ENCODE results near the gene ACP5. TPM values are rescaled to one million over a fixed set of nuclear protein-coding genes. Genes with fewer than 3 reads are reported as not detected.
"Not testable (repeated sequence)": the region's sequence is repeated elsewhere in the genome, so short reads cannot be mapped to it uniquely, and the experiment has no call there.

Gene ACP5
- 18.0 TPM for total RNA-seq

DNA sequence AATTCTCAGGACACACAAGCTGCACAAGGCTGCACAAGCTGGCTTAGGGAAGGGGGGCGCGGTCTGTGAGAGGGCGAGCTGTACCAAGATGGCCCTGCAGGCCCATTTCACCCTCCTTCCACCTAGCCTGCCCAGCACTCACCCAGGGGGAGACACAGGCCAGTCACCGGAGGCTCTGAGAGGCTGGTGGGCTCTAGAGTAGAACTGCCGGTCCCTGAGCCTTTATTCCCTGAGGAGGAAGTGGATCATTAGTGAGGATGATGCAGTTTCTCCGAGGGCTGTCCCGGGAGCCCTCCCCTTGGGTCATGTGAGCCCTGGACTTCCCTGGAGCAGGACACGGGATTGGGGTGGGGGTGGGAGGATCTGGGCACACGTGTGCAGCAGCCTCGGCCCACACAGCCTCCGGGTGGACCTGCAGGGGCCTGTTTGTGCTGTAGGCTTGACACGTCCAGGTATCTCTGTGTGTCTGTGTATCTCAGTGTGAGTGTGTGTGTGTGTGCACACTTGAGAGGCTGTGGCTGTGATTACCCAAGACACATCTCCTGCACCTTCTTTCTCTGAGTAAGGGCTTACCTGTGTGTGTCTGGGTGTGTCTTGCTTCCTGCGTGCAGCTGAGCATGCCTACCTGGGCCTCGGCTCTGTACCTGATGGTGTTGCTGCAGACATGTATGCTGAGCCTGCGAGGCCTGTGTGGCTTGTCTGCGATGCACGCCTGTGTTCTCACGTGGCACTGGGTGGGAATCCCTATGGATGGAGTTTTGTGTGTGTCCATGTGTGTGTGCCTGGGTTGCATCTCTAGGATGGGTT lies at the start of gene ACP5:
ACP5 (minus strand) TSS at position 195 of the 807 bp plus-strand sequence. CDS start 328 bp downstream, outside the sequence.
- no peak for DNase-seq (ENCODE audit: low spot score)

DNA sequence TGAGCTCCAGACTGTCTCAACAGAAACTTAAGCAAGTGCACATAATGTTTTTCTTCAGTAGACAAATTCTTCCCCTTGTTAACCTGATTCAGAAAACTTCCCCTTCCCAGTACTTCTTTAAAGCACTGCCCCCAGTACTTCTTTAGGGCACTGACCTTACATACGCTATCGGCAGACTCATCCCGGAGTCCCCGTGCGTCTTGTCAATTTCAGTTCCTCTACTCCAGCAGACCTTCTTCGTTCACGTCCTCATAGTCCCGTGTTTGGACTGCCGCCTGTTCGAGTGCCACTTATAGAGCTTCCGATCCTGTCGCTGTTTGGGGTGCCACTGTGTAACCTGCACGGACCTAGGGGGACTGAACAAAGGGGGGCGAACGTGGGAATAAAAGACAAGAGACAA lies 48.8 kb upstream of the ACP5 start:
- DNase-seq (ENCODE audit: low spot score), result no peak

DNA sequence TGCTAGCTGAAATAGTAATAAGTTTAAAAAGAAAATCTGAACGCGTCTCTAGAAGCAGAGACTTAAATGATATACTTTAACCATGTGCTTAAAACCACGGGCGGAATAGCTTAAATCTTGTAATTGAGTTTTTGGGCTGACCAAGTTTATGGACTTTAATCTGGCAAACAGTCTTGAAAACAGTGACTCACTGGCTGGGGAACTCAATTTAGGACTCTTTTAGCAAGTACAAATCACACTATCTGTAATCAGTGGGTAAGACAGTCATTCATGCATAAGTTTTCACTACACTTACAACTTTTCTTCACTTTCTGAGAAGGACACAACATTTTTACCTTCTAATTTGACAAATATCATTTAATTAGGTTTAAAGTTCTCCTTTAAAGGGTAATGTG lies 46.6 kb upstream of the ACP5 start:
- DNase-seq (ENCODE audit: low spot score), result no peak

DNA sequence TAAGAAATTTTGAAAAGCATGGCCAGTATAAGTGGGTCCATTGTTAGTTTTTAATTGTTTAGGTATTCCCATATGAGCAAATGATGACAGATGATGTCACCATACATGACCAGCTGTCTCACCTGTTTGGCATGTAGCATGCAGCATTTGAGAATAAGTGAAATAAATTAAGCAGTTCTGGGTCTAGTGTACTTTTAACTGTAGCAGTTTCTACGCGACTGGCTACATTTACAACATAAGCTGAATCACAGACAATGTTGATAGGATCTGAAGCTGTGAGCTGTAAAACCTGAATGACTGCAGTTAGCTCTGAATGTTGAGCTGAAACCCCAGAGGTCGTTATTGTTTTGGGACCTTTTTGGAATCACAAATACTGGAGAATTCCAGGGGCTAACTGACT lies 45.0 kb upstream of the ACP5 start:
- DNase-seq (ENCODE audit: low spot score), result not testable (repeated sequence)

DNA sequence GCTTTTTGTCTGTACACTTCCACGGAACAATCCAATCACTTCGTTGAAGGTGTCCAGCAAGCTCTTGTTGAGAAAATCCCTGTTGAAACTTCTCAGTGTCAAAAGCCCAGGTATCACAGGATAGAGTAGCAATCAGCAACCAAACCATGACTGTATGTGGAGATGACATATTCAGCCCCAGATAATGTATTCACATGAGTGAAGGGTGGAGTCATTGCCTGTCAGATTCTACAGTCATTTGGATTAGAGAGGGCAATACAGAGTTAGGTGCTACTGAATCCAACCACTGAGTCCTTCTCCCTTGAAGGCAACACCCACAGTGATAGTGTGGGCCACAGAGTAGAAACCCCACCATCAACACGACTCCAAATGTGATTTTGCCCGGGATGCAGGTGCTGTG lies 43.1 kb upstream of the ACP5 start:
- DNase-seq (ENCODE audit: low spot score), result no peak

DNA sequence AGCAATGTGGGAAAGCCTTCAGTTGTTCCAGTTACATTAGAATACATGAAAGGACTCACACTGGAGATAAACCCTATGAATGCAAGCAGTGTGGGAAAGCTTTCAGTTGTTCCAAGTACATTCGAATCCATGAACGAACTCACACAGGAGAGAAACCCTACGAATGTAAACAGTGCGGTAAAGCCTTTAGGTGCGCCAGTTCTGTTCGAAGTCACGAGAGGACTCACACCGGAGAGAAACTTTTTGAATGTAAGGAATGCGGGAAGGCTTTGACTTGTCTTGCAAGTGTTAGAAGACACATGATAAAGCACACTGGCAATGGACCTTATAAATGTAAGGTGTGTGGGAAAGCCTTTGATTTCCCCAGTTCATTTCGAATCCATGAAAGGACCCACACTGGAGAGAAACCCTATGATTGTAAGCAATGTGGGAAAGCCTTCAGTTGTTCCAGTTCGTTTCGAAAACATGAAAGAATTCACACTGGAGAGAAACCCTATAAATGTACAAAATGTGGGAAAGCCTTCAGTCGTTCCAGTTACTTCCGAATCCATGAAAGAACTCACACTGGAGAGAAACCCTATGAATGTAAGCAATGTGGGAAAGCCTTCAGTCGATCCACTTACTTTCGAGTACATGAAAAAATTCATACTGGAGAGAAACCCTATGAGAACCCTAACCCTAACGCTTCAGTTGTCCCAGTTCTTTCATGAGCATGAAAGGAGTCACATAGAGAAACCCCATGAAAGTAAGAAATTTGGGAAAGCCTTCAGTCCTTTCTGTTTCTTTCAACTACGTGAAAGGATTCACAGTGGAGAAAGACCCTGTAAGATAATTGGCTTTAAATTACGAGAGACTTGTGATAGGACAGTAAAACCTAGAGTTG lies 40.0 kb upstream of the ACP5 start:
- DNase-seq (ENCODE audit: low spot score), result no peak

DNA sequence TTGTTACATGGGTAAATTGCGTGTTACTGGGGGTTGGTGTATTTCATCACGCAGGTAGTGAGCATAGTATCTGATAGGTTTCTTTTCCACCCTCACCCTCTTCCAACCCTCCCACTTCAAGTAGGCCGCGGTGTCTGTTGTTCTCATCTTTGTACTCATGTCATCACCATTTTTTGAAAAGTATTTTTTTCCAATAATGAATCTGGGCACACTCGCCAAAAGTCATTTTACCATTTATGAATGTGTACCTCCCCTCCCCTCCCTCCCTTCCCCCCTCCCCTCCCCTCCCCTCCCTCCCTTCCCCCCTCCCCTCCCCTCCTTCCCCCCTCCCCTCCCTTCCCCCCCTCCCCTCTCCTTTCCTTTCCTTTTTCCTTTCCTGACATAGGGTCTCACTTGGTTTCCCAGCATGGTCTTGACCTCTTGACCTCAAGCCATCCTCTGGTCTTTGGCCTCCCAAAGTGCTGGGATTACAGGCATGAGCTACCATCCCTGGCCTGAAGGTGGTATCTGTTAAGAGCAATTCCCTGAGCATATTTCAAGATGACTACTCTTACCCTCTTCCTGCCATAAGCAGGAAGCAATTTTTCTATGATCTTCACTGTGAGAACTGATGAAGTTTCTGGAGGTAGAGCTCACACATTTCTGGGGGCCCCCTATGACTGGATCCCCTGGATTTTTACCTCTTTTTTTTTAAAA lies 35.5 kb upstream of the ACP5 start:
- no peak for DNase-seq (ENCODE audit: low spot score)

DNA sequence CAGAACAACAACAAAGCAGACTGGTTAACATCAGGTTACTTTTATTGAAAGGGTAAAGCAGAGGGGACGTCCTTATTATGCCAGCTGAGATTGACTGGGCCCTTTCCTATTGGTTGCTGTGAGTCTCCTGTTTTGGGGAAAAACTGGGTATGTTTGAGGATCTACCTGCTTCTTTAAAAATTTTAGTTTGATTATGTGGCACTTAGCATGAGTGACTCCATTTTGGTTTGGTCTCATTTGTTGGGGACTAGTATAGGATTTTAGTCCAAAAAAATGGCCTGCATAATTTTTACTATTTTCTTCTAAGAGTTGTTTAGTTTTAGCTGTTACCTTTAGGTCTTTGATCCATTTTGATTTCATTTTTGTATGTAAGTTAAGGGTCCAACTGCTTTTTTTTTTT lies 34.3 kb upstream of the ACP5 start:
- no peak for DNase-seq (ENCODE audit: low spot score)

DNA sequence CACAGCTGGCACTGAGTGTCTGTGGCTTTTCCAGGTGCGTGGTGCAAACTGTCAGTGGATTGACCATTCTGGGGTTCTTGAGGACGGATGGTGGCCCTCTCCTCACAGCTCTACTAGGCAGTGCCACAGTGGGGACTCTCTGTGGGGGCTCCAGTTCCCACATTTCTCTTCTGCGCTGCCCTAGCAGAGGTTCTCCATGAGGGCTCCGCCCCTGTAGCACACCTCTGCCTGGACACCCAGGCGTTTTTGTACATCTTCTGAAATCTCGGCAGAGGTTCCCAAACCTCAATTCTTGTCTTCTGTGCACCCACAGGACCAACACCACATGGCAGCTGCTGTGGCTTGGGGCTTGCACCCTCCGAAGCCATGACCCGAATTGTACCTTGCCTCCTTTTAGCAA lies 29.0 kb upstream of the ACP5 start:
- DNase-seq (ENCODE audit: low spot score), result no peak

DNA sequence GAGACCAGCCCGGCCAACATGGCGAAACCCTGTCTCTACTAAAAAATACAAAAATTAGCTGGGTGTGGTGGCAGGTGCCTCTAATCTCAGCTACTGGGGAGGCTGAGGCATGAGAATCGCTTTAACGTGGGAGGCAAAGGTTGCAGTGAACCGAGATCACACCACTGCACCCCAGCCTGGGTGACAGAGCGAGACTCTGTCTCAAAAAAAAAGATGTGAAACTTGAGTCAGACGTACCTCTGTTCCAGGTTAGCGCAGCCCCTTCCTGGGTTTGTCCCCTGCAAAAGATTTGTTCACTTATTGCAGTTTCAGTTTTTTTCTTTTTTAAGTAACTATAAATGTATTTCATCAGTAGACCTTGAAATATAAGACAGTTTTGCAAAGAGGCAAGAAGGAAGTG lies 22.3 kb upstream of the ACP5 start:
- not testable (repeated sequence) for DNase-seq (ENCODE audit: low spot score)

DNA sequence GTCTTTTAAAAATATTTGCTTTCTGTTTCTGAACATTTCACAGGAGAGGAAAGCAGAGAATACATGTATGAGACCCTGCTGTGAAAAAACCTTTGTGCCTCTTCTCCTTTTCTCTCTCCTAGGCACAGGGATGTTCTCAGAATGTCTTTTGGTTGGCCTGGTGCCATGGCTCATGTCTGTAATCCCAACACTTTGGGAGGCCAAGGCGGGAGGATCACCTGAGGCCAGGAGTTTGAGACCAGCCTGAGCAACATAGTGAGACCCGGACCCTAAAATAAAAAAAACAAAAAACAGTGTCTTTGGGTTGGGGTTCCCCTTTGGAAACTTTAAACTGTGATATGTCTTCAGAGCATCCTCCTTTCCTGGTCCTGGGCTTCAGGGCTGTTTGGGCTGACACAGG lies 21.3 kb upstream of the ACP5 start:
- no peak for DNase-seq (ENCODE audit: low spot score)

DNA sequence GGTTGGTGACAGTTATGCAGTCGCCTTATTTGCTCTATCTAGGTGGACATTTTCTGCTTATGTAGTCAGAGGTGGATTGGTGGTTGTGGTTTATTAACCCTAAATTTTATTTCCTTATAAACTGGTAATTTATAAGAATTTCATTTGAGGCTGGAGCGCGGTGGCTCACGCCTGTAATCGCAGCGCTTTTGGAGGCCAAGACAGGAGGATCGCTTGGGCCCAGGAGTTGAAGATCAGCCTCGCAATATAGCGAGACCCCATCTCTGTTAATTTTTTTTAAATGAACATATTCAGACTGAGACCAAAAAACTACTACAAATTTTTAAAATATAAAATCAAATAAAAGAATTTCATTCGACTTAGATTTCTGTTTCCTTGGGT lies 20.6 kb upstream of the ACP5 start:
- DNase-seq (ENCODE audit: low spot score), result no peak

DNA sequence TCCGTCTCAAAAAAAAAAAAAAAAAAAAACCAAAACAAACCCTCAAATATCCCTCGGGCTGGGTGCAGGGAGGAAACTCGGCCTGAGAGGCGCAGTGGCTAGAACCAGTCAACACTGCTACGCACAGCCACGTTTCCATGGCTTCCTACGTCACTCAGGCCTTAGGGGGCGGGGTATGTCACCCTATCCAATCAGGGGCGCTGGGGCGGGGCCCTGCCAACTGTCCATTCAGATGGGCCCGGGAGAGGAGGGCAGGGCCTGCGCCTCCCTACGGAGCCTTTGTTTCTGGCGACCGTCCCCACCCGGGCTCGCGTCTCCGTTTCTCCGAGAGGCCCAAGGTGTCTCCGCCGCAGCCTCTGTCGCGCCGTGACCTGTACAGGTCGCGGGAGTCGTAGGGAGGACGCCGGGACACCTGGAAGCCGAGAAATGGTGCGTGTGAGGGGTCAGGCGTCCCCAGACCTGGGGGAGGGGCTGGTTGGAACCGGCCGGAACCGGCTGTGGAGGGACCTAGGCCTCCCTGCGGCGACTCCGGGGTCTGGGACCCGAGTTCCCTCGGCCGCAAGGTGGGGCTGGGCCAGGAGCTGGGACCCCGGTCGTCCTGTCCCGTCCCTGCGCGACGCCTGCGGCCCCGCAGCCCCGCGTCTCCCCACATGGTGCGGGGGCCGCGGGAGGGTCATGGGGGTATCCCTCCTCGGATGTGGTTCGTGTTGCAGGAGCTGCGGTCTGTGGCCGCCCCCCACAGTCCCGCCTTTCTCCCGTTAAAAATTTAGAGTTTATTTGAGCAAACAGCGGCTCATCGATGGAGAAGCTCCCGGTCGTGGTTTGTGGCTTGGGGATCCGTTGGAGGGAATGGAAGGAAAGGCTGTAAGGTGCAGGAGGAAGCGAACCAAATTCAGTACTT lies 20.0 kb upstream of the ACP5 start, which contains the start of gene ZNF627:
ZNF627 (plus strand) TSS at position 282 of the 901 bp plus-strand sequence; CDS start at position 427, 145 bp downstream.
- DNase-seq (ENCODE audit: low spot score), result peak; percentile 99

DNA sequence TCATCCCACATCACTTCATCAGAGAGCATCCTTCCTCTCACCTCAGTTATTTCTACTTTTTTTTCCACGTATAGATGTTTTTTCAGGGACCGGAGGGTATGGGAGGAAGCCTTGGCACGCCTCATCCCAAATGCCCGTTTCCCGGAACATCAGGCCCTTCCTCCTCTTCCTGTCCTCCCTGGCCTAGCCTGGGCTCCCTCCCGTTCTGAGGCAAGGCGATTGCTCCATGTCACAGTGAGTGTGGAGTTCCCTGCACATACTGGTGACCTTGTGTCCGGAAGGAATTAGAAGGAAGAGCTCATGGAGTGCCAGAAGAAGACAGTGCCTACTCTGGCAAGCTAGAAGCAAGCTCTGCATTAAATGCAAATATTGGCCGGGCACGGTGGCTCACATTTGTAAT lies 18.7 kb upstream of the ACP5 start:
- DNase-seq (ENCODE audit: low spot score), result no peak

DNA sequence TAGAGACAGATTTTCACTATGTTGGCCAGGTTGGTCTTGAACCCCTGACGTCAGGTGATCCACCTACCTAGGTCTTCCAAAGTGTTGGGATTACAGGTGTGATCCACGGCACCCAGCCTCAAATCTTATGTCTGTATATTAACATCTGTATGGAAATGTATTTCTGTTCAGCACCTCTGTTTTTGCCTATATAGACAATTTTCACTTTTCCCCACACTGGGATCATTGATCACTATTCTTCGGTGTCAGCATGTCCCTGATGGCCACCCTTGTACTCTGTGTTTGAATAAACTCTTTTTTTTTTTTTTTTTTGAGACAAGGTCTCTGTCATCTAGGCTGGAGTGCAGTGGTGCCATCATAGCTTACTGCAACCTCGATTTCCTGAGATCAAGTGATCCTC lies 16.6 kb upstream of the ACP5 start:
- no peak for DNase-seq (ENCODE audit: low spot score)

DNA sequence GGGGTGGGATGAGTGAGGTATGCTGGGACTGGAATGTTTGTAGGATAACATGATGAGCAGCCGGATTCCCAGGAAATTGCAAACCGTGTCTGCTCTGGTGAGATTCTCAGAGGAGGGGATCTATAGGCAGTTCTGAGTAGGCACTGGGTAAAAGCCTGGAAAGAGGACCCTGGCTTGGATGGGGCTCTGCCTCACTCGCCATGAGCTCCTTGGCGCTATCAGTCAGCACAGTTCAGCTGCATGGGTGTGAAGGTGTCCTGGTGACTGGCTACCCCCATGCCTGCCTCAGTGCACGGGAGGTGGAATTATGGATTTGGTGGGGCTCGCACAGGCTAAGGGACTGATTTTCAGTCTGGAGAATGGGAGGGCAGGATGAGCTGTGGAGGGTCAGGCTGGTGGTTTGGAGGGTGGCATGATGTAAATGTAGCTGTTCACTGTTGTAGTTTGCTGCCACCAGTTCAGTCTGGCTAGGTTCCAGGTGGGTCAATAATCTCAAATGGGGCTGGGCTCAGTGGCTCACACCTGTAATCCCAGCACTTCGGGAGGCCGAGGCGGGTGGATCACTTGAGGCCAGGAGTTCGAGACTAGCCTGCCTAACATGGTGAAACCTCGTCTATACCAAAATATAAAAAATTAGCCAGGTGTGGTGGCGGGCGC lies 10.7 kb upstream of the ACP5 start:
- DNase-seq (ENCODE audit: low spot score), result no peak

DNA sequence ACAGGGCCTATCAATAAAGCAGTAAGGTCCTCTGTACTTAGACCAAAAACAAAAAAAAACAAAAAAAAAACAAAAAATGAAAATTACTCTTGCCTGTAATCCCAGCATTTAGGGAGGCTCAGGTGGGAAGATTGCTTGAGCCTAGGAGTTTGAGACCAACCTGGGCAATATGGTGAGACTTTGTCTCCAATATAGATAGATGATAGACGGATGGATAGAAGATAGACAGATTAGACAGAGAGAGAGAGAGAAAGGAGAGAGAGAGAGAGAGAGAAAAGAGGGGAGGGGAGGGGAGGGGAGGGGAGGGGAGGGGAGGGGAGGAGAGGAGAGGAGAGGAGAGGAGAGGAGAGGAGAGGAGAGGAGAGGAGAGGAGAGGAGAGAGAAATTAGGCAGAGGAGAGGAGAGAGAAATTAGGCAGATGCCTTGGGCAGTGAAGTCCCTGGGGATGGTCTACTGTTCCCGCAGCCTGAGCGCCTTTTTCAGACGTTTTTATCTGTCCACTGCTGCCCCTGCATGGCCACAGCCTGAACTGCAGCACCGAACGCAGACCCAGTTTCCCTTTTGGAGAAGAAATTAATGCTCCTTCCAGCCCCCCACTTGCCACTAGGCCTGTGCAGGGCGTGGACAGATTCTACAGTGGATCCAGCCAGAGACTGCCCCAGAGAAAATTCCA lies 10.0 kb upstream of the ACP5 start:
- DNase-seq (ENCODE audit: low spot score), result peak; percentile 78

DNA sequence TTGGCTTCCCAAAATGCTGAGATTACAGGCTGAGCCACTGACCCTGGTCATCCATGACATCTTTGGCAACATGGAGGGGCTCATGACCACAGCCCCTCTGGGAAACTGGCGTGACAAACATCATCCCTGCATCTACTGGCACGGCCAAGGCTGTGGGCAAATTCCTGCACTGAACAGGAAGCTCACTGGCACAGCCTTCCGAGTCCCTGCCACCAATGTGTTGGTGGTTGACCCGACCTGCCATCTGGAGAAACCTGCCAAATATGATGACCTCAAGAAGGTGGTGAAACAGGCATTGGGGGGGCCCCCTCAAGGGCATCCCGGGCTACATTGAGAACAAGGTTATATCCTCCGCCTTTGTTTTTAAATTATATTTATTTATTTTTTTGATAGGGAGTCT lies 8.9 kb upstream of the ACP5 start:
- DNase-seq (ENCODE audit: low spot score), result no peak

DNA sequence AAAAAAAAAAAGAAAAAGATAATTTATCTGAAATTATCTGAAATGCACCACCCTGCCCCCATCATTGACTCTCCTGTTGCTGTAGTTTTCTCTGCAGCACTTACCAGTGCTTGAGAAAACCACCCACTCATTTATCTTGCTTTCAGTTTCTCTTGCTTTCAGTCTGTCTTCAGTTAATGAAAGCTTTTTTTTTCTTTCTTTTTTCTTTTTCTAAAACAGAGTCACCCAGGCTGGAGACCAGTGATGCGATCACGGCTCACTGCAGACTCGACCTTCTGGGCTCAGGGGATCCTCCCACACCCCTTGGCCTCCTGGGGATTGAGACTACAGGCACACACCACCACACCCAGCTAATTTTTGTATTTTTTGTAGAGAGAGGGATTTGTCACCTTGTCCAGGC lies 4.3 kb upstream of the ACP5 start:
- DNase-seq (ENCODE audit: low spot score), result no peak

DNA sequence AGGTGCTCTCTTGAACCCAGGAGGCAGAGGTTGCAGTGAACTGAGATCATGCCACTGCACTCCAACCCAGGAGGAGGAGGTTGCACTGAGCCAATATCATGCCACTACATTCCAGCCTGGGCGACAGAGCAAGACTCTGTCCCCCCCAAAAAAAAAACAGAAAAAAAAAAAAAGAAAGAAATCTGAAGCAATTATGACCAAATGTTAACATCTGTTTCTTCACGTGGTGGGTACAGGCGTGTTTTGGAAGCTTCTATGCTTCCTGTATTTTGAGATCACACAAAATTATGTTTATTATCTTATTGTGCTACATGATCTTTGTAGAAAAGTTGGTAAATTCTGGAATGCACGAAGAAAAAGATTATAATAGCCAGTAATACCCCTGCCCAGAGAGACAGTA lies 2.7 kb upstream of the ACP5 start:
- DNase-seq (ENCODE audit: low spot score), result no peak
